Left lung (tissue), 10 donors: Measurements from ENCODE around the gene COL19A1. TPM values are rescaled to one million over a fixed set of nuclear protein-coding genes. Genes with fewer than 3 reads are reported as not detected.
"Not testable (repeated sequence)": the region's sequence is repeated elsewhere in the genome, so short reads cannot be mapped to it uniquely, and the experiment has no call there.

Source experiments
- ATAC-seq: fragments of 200-7000 bp; cut with Tn5 transposase; one replicate; pipeline ENCODE4 v1.9.1; 2020; ENCODE audit warnings: moderate library complexity
- DNase-seq, 4 donors: peaks; one replicate each; pipeline ENCODE4 v3.0.0-alpha.2; 2013 to 2020
- H3K27ac ChIP-seq, 2 donors: fragments of 200-600 bp; sonication (generic) in 1 of 2; one replicate each; pipeline versions ENCODE4 v1.5.0 to v1.8.0; 2020 to 2021
- H3K27me3 ChIP-seq, 2 donors: fragments of 200-600 bp; sonication (generic) in 1 of 2; one replicate each; pipeline versions ENCODE4 v1.5.0 to v1.8.0; 2020 to 2021
- H3K36me3 ChIP-seq, 2 donors: fragments of 200-600 bp; sonication (generic) in 1 of 2; one replicate each; pipeline versions ENCODE4 v1.5.0 to v1.8.0; 2020 to 2021
- H3K4me1 ChIP-seq, 2 donors: fragments of 200-600 bp; one replicate each; pipeline ENCODE4 v1.8.0; 2021
- H3K4me3 ChIP-seq, 2 donors: fragments of 200-600 bp; sonication (generic) in 1 of 2; one replicate each; pipeline versions ENCODE4 v1.5.0 to v1.8.0; 2020 to 2021; ENCODE audit warnings: mild to moderate bottlenecking in 1 of 2
- H3K9me3 ChIP-seq, 2 donors: fragments of 200-600 bp; sonication (generic) in 1 of 2; one replicate each; pipeline versions ENCODE4 v1.5.0 to v1.8.0; 2020 to 2021
- CTCF ChIP-seq, 2 donors: fragments of 200-600 bp; sonication (generic) in 1 of 2; IDR thresholded peaks; one replicate each; pipeline versions ENCODE4 v1.5.0 to v1.8.0; 2021; ENCODE audit warnings: antibody characterized with exemption in 2 of 2
- intact Hi-C, 2 donors: fragments of 100-400 bp; cut with DNase I; formaldehyde crosslinking; loops; one replicate each; pipeline versions ENCODE4 v1.11.2 to v1.14.2; 2022
- polyA plus RNA-seq, 6 donors: library from polyadenylated mRNA; unstranded; fragments of 120-200 nt; gene quantifications; one replicate each; pipeline ENCODE4 v1.2.1, GENCODE V29; 2013; ENCODE audit not compliant: insufficient read length in 6 of 6
- total RNA-seq, 2 donors: library from RNA; stranded (reverse); fragmentation: NEBNext Ultra II Directional; extraction: Animal tissue kit (Norgen Biotek cat#: 25700); gene quantifications; one replicate each; pipeline ENCODE4 v1.2.1, GENCODE V29; 2021
- donor health status: DM: no; HTN: yes; CAD: no.
- donor health status: DM: no; HTN: no; CAD: no.

The COL19A1 gene
- total and polyA plus RNA-seq, 8 donors, result 0.10 to 0.77 (median 0.70) TPM

GRCh38 chr6:69820018-69820417, 46.3 kb upstream of the COL19A1 start:
- no peaks in the 10 kb centered on the region for H3K36me3 ChIP-seq
- no peak for TF ChIP-seq CTCF (IDR thresholded peaks at IDR 0.05)
- H3K9me3 ChIP-seq, result no peaks in the 10 kb centered on the region

GRCh38 chr6:69820438-69820837, 45.9 kb upstream of the COL19A1 start:
- DNase-seq (no peak), ATAC-seq (no peak)
- Histone ChIP-seq H3K27ac (no peak overlapping the region), H3K36me3 (no peaks in the 10 kb centered on the region), H3K27me3 (no peaks in the 10 kb centered on the region), H3K9me3 (no peaks in the 10 kb centered on the region), H3K4me1 (no peaks in the 10 kb centered on the region), H3K4me3 (no peak overlapping the region)
- no peak for TF ChIP-seq CTCF (IDR thresholded peaks at IDR 0.05)
- intact Hi-C loops, result no loop called here

More at GRCh38 chr6:69820018-69820417, 46.3 kb upstream of the COL19A1 start:
- Histone ChIP-seq H3K4me1 (no peaks in the 10 kb centered on the region), H3K27ac (no peak overlapping the region), H3K4me3 (no peak overlapping the region), H3K27me3 (no peaks in the 10 kb centered on the region)
- ATAC-seq (no peak), DNase-seq (no peak)
- intact Hi-C loops, result no loop called here

GRCh38 chr6:69824355-69824754, 42.0 kb upstream of the COL19A1 start:
- intact Hi-C loops, DNase-seq: not testable (repeated sequence)

GRCh38 chr6:69825904-69826303, 40.5 kb upstream of the COL19A1 start:
- Histone ChIP-seq H3K27ac (no peak overlapping the region), H3K4me3 (no peak overlapping the region), H3K9me3 (no peaks in the 10 kb centered on the region), H3K27me3 (no peaks in the 10 kb centered on the region), H3K4me1 (no peaks in the 10 kb centered on the region), H3K36me3 (no peaks in the 10 kb centered on the region)
- ATAC-seq (peak; percentile 41), DNase-seq (peak in 1 of 4 donors; percentile 33)
- TF ChIP-seq CTCF (IDR thresholded peaks at IDR 0.05), result no peak
- intact Hi-C loops, result no loop called here

More at GRCh38 chr6:69824355-69824754, 42.0 kb upstream of the COL19A1 start:
- H3K9me3 ChIP-seq, H3K27ac ChIP-seq, H3K36me3 ChIP-seq, H3K27me3 ChIP-seq, H3K4me3 ChIP-seq, ATAC-seq, H3K4me1 ChIP-seq: not testable (repeated sequence)

- Histone ChIP-seq H3K36me3 (no peaks in the 10 kb centered on the region), H3K27ac (no peak overlapping the region), H3K4me1 (no peaks in the 10 kb centered on the region), H3K9me3 (no peaks in the 10 kb centered on the region), H3K4me3 (no peak overlapping the region), H3K27me3 (no peaks in the 10 kb centered on the region)
- DNase-seq (peak in 2 of 4 donors; percentile 59 to 78), ATAC-seq (no peak)
- no peak for TF ChIP-seq CTCF (IDR thresholded peaks at IDR 0.05)
- intact Hi-C loops, result no loop called here
These were observed 39.0 kb upstream of the COL19A1 start for GRCh38 chr6:69827276-69827893.

GRCh38 chr6:69832558-69832957, 33.8 kb upstream of the COL19A1 start:
- H3K4me3 ChIP-seq, result no peak overlapping the region
- H3K4me1 ChIP-seq, result no peaks in the 10 kb centered on the region
- intact Hi-C loops, result loop anchor here in 1 of 2 donors (10.0 kb wide), 1 partner anchor 272 kb away; no protein-coding TSS in a partner anchor
- H3K9me3 ChIP-seq, result no peaks in the 10 kb centered on the region
- ATAC-seq, result no peak
- no peak overlapping the region for H3K27ac ChIP-seq
- no peak for TF ChIP-seq CTCF (IDR thresholded peaks at IDR 0.05)
- no peaks in the 10 kb centered on the region for H3K27me3 ChIP-seq
- no peak for DNase-seq
- no peaks in the 10 kb centered on the region for H3K36me3 ChIP-seq
